ENCODE data around the gene DBH.

GRCh38 chr9:133654736-133655657 lies 18.8 kb downstream of the DBH start:
- TF ChIP-seq POLR2A (IDR thresholded peaks at IDR 0.05; ENCODE audit: low read depth, low read length): no peak
- TF ChIP-seq TAF1 (IDR thresholded peaks at IDR 0.05; ENCODE audit: borderline replicate concordance, low read depth, low read length): no peak
- no peak for TF ChIP-seq POLR2AphosphoS5 (IDR thresholded peaks at IDR 0.05; ENCODE audit: low read depth, low read length)

All from GM12892 (cell line).